Middle frontal gyrus (tissue), 1 donor: Measurements from ENCODE around the gene AQP11.
A peak's percentile ranks its signal among the peaks of the same experiment; 100 is the strongest.
"Not testable (repeated sequence)": the region's sequence is repeated elsewhere in the genome, so short reads cannot be mapped to it uniquely, and the experiment has no call there.

Source experiments
- DNase-seq: peaks from one replicate; pipeline ENCODE4 v3.0.0-alpha.2; 2015; ENCODE audit warnings: low spot score; ENCODE audit errors: extremely low spot score

The AQP11 gene, protein sequence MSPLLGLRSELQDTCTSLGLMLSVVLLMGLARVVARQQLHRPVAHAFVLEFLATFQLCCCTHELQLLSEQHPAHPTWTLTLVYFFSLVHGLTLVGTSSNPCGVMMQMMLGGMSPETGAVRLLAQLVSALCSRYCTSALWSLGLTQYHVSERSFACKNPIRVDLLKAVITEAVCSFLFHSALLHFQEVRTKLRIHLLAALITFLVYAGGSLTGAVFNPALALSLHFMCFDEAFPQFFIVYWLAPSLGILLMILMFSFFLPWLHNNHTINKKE

DNA sequence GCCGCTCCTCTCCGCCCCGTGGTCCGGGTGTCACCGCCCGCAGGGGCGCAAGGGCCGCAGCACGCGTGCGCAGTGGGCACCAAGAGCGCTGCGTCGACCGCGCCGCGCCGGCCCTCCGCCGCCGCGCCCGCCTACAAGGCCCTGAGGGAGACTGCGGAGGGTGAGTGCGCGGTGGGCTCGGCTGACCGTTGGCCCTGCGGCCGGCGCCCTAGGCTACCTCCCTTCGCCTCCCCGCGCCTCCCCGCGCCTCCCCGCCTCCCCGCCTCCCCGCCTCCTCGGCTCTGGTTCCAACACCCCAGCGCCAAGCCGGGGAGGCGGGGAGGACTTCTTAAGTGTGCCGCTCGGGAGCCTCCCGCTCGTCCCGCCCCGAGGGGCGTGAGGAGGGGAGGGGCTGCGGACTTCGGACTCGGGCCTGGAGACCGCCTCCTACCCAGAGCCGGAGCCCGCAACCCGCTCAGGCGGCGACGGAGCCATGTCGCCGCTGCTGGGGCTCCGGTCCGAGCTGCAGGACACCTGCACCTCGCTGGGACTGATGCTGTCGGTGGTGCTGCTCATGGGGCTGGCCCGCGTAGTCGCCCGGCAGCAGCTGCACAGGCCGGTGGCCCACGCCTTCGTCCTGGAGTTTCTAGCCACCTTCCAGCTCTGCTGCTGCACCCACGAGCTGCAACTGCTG lies at the start of gene AQP11:
Gene AQP11 (plus strand): TSS at position 433 of the 673 bp plus-strand sequence. CDS start 40 bp downstream, at position 473.
- peak; percentile 82 for DNase-seq

DNA sequence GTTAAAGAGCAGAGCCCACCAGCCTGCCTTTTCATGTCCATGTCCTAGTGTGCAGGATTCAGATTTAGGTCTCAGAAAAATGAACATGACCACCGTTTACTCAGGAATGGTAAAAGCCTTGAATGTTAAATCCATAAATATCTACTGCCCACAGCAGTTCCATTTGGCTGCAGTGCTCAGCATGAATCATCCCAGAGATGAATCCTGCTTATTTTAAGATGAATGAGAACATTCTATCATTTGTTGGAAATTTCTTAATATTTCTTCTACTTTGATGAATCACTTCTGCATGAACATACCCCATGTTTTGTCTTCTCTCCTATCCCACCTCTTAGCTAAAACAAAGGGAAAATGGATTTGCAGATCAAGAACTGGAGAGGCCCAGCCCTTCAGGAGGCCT lies 47.5 kb upstream of the AQP11 start:
- DNase-seq, result no peak

DNA sequence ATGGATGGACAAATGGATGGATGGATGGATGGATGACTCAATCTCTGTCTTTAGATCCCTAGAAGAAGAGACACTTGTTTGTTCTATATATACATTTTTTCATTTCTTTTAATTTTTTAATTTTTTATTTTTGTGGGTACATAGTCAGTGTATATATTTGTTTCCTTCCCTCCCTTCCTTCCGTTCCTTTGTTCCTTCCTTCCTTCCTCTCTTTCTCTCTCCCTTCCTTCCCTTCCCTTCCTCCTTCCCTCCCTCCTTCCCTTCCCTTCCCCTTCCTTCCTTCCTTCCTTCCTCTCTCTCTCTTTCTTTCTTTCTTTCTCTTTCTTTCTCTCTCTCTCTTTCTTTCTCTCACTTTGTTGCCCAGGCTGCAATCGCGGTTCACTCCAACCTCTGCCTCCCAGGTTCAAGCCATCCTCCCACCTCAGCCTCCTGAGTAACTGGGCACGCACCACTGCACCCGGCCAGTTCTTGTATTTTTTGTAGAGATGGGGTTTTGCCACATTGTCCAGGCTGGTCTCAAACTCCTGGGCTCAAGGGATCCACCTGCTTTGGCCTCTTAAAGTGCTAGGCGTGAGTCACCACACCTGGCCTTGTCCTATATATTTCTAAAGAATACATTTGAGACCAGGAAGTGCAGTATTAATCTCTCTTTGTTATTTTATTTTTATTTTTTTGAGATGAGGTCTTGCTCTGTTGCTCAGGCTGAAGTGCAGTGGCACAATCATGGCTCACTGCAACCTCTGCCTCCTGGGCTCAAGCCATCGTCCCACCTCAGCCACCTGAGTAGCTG lies 42.5 kb upstream of the AQP11 start:
- no peak for DNase-seq

DNA sequence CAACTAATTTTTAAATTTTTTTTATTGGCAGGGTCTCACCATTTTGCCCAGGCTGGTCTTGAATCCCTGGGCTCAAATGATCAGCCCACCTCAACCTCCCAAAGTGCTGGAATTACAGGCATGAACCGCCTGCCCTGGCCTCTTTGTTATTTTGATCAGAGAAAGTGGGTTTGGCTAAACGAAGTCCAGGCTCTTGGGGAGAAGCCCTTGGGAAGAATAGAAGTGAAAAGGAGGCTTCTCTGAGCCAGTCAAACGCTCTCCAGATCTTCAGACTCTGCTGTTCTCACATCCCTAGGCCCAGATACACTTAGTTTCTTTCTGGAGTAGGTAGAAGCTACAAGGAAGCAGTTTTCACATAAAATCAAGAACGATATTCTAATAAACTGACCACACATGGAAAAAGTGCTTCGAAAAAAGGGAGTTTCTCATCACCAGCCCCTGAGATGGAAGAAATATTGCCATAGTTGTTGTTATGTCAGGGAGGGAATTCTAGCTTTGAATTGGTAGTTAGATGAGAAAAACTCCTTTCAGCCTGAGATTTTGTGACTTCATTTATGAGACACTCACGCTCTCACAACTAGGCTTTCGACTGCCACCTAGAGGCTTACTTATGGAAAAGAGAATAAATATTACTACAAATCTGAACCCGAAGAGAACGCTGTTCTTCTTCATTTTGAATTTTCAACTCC lies 41.7 kb upstream of the AQP11 start:
- DNase-seq, result peak; percentile 70

DNA sequence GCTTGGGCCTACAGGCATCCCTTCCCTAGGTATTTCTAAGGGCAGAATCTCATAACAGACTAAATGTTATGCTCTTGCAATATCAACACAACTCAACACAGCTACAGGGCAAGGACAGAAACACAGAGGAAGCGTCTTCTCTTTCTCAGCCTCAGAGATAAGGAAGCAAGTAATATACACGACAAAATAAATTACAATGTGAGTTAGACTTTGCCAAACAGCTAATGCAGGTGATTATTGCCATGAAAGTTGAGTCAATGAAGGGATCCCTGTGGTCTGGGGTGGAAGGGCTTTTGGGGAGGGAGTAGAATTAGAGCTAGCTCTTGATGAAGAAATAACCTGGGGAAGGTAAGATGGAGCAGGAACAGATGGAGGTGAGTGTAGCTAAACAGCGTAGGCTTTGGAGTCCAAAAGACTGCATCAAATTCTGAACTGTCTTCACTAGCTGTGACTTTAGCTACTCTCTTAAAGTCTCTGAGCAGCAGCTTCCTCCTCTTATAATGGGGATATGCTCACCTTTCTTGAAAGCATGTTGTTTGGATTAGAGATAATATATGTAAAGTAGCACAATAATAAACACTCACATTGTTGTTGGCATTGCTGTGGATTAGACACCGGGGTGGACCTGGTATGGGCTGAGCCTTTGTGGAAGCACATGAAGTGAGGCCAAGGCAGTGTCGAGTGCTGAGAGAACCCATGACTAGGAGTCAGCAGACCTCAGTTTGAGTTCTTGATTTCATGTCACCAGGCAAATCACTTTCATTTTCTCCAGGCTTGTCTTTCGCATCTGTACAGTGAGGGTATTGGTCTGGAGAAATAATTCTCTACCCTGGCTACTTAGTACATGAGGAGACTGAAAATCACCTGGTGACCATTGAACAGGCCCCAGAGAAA lies 41.0 kb upstream of the AQP11 start:
- no peak for DNase-seq

DNA sequence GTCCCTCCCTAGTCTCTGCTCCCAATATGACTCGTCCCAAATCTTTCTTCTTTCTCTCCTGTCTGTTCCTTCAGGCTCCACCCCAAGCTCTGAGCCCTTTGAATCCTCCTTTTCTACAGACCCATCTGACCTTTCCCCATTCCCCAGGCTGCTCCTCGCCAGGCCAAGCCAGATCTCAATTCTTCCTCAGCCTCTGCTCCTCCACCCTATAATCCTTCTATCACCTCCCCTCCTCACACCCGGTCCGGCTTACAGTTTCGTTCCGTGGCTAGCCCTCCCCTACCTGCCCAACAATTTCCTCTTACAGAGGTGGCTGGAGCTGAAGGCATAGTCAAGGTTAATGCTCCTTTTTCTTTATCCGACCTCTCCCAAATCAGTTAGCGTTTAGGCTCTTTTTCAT lies 38.3 kb upstream of the AQP11 start:
- not testable (repeated sequence) for DNase-seq

DNA sequence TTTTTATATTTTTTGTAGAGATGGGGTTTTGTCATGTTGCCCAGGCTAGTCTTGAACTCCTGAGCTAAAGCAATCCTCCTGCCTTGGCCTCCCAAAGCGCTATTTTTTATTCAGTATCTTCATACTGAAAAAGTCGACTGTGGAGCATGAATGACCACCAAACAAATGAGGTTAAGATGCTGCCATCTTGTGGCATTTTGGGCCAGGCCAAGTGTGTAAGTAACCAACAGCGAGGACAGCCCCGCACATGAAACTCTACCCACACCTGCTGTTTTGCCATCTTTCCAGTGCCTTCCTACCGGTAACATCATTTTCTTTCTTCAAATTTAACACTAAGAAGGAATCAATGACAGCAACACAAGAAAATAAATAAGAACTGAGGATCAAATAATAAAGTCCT lies 32.2 kb upstream of the AQP11 start:
- DNase-seq, result no peak

DNA sequence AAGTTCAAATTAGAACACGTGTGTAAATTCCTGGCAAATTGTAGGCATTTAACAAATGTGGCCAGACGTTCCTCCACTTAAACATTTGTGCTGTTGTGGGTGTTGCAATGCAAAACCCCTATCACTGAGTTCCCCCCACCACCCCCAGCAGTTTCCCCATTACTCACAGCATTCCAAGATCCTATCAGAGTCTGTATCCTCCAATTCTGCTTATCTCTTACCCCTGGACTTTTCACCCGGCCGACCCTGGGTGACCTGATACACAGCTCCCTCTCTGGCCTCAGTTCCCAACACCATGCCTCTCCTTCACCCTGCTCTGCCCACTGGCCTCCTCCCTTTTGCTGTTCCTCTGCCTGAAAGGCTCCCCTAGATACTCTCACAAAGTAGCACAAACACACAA lies 31.4 kb upstream of the AQP11 start:
- no peak for DNase-seq

DNA sequence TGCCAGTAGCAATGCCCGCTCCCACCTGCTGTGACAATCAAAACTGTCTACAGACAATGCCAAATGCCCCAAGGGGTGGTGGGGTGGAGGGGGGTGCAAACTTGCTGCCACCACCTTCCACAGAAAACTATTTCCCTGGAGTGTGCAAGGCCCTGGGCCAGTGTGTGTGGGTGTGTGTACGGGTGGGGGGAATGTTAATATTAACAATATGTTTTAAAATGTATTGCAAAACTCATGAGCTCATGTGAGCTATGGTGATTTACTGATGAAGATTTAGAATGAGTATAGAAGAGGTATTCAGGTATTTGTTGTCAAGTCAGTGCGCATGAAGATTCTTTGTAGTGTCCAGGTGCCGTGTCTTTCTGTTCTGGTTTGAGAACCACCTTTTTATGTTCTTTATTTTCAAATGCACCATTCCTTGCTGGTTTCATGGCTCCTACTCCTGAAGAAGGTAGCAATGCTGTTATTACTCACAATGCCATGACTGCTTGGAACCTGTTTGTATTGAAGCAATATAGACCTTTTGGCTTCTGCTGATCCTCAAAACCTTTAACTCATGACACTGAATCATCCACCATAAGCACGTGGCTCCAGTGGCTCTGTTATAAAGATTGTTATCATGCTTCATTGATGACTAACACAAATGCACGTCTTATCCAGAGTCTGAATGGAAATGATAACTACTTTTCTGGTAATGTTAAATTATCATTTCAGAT lies 29.9 kb upstream of the AQP11 start:
- no peak for DNase-seq

DNA sequence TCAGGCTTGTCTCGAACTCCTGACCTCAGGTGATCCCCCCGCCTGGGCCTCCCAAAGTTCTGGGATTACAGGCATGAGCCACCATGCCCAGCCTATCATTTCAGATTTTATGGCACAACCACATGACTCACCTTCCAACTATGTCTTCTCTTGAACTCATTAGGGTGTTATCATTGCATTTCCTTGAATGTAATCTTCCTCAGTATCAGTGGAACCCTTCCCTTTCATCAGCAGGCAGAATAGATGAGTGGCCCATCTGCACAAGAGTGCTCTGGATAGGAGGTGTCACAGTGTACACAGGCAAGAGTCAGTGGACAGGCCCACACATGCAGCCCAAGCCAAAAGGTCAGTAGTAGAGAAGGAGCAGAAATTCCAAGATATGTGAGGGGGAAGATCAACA lies 29.1 kb upstream of the AQP11 start:
- DNase-seq, result no peak

DNA sequence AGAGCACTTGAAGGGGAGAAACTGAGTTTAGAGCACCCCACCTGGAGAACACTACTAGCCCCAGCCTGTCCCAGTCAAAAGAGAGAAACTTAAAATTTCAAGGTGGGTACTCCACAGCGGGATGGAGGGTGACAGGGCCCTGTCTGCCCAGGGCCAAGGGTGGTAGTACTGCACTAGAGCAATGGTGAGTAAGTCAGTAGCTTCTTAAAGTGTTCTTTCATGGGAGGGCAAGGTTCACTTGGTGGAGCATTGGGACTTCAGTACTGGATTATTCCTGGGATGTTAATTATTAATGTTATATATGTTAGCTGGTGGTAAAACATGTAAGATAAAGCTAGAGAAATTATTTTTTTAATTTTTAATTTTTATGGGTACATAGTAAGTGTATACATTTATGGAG lies 28.5 kb upstream of the AQP11 start:
- DNase-seq, result no peak

DNA sequence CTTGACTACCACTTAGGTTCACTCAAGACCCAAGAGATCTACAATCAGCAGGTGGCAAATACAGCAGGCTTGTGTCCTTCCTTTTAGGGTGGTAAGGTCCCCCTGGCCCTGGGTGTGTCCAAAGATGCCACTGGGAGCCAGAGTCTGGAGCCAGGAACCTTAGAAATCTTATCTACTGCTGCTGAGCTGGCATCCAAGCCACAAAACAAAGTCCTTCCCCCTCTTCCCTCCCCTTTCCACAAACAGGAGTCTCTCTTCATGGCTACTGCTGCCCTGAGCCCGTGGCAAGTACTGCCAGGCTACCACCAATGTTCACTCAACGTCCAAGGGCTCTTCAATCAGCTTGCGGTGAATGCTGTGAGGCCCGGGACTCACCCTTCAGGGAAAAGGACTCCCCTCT lies 21.4 kb upstream of the AQP11 start:
- DNase-seq, result no peak

DNA sequence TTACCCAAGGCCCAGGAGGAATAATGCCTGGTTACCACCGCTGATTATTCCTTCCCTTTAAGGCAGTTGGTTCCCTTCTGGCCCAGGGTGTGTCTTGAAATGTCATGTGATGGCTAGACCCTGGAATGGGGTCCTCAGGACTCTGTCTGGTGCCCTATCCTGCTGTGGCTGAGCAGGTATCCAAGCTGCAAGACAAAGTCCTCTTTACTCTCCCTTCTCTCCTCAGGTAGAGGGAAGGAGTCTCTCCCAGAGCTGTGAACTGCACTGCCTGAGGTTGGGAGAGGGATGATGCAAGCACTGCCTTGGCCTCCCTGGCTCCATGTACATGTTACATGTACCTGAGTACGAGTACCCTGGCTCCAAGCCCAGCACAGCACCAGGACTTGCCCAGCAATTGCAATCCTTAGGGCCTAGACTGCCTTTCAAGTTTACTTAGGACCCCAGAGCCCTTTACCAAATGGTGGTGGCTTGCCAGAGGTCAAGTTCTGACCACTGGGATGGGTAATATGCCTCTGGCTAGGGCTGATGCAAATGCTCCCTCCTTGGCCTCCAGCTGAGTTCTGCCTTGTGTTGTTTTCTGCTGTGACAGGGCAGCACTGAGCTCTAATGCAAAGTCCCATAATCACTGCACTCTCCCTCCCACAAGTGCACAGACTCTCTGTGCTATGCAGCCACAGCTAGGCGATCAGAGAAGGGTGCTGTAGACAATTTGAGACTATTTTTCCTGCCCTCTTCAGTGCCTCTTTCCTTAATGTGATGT lies 20.7 kb upstream of the AQP11 start:
- no peak for DNase-seq

DNA sequence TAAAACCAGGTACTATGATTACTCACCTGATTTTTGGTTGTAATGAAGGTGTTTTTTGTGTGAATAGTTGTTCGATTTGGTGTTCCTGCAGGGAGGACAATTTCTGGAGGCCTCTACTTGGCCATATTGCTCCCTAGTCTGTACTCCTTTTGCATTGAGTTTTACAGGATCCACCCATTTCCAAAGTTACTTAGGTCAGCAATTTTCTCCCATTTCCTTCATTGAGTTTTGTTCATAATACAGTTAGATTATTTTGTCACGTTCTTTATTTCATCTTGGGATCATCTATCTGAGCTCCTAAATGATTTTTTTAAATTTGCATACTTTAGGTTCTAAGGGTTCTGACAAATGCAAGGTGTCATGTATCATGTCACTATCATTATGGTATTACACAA lies 20.1 kb upstream of the AQP11 start:
- no peak for DNase-seq

DNA sequence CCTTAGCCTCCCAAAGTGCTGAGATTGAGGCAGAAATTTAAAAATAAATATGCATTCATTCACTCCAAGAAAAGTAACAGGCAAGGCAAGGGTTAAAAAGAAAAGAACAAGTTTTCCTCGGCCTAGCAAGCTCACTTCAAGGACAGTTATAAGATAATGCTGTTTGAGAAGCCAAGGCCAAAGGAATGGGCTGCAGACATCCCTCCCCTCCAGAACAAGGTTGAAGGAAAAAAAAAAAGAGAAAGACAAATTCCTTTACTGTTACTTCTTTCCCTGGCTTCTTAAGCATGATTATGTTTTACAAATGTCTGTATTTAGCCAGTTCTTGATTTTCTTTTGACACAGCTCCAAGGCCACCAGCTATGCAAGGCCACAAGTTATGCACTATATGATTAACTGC lies 18.9 kb upstream of the AQP11 start:
- DNase-seq, result not testable (repeated sequence)

DNA sequence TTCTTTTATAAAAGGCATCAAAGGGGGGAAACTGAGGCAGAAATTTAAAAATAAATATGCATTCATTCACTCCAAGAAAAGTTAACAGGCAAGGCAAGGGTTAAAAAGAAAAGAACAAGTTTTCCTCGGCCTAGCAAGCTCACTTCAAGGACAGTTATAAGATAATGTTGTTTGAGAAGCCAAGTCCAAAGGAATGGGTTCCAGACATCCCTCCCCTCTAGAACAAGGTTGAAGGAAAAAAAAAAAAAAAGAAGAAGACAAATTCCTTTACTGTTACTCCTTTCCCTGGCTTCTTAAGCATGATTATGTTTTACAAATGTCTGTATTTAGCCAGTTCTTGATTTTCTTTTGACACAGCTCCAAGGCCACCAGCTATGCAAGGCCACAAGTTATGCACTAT lies 14.3 kb upstream of the AQP11 start:
- DNase-seq, result not testable (repeated sequence)

DNA sequence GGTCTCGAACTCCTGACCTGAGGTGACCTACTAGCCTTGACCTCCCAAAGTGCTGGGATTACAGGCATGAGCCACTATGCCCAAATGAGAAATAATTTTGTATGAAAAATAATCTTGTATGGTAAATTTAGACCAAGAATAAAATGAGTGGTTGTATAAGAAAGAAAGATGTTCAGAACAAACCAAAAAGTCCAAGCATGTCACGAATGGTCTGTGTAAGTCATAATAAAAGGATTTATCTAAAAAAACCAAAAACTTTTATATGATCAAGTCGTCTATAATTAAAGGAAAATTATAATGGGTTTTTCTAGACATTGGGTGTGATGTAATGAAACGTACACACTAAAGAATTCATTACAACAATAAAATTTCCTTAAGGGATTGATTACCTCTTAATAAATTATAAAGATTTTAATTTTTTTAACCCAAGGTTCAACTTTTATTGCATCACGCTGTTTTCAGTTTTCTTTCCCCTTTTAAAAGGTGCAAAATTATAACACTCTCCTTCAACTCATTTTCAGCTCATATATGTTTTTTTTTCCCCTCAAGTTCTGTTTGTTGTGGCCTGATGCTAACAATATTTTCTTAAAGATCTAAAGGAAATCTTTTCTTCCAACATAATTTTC lies 8.9 kb upstream of the AQP11 start:
- DNase-seq, result no peak

DNA sequence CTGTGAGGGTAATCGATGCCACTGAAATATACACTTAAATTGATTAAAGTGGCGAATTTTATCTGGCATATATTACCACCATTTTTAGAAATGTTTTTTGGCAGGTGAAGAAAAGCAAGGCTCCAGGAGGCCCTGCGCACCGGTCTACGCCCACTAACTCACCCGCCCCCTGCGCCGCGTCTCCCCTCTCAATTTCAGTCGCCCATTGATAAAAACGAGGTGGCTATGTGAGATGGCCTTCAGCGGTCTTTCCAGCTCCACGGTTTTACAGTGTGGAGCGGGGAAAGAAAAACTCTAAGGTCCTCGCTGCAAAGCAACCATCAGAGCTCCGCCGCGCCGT lies 602 bp upstream of the AQP11 start:
- no peak for DNase-seq

DNA sequence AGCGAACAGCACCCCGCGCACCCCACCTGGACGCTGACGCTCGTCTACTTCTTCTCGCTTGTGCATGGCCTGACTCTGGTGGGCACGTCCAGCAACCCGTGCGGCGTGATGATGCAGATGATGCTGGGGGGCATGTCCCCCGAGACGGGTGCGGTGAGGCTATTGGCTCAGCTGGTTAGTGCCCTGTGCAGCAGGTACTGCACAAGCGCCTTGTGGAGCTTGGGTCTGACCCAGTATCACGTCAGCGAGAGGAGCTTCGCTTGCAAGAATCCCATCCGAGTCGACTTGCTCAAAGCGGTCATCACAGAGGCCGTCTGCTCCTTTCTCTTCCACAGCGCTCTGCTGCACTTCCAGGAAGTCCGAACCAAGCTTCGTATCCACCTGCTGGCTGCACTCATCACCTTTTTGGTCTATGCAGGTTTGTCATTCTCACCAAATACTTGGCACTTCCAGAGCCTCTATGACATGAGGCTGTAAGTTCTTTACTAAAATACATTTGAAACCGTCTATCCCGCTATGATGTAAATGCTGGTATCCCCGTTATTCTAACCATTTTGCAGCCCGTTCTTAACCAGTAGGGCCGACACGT lies 535 bp downstream of the AQP11 start:
- DNase-seq, result peak; percentile 42
